GM10248 (cell line): ENCODE measurements around the gene DNAJC6.

Experiments
- CTCF ChIA-PET: fragments of 300-600 bp; sonication (Branson Sonifier 250); formaldehyde crosslinking; extraction: SDS; loops from one replicate; lab custom pipeline; 2021; ENCODE audit warnings: antibody characterized with exemption; lab: Yijun Ruan, JAX
- POLR2A ChIA-PET: fragments of 350-650 bp; sonication (Branson Sonifier 250); formaldehyde crosslinking; extraction: SDS; loops from one replicate; lab custom pipeline; 2020; ENCODE audit warnings: antibody characterized with exemption; lab: Yijun Ruan, JAX
- DNase-seq: peaks from one replicate; pipeline ENCODE4 v3.0.0; 2012; ENCODE audit errors: extremely low spot score
- CTCF ChIP-seq: IDR thresholded peaks from 2 replicates; pipeline ENCODE4 v1.5.1; 2012; ENCODE audit warnings: mild to moderate bottlenecking, low read depth; ENCODE audit errors: extremely low read depth, missing control alignments, control extremely low read depth

Gene DNAJC6

GRCh38 chr1:65362545-65362944 lies 53.2 kb downstream of the DNAJC6 start:
- ChIA-PET CTCF (interaction anchor here (1.0 to 2.0 kb wide), 3 partner anchors 9 to 25 kb away, joined by 3 to 7 read pairs (median 4); no protein-coding TSS in a partner anchor), POLR2A (no interaction called here)
- no peak for DNase-seq
- TF ChIP-seq CTCF, result no peak

GRCh38 chr1:65363484-65363883 lies 54.1 kb downstream of the DNAJC6 start:
- CTCF ChIA-PET, result interaction anchor here (1.3 to 1.8 kb wide), 2 partner anchors 22 to 96 kb away, joined by 3 to 4 read pairs; no protein-coding TSS in a partner anchor
- TF ChIP-seq CTCF, result no peak
- POLR2A ChIA-PET, result no interaction called here
- DNase-seq, result no peak

GRCh38 chr1:65368403-65368802 lies 59.1 kb downstream of the DNAJC6 start:
- DNase-seq, result no peak
- POLR2A ChIA-PET, result no interaction called here
- no peak for TF ChIP-seq CTCF
- CTCF ChIA-PET, result interaction anchor here (1.4 kb wide), 1 partner anchor 13 kb away, joined by 3 read pairs; no protein-coding TSS in a partner anchor

- POLR2A ChIA-PET, result no interaction called here
- CTCF ChIA-PET, result interaction anchor here (1.0 to 1.8 kb wide), 4 partner anchors 10 to 27 kb away, joined by 3 to 7 read pairs (median 4); no protein-coding TSS in a partner anchor
- no peak for TF ChIP-seq CTCF
- no peak for DNase-seq
Observed at GRCh38 chr1:65371544-65371943, 62.2 kb downstream of the DNAJC6 start.

- ChIA-PET POLR2A (no interaction called here), CTCF (interaction anchor here (1.8 kb wide), 1 partner anchor 11 kb away, joined by 7 read pairs; no protein-coding TSS in a partner anchor)
- DNase-seq, result no peak
- TF ChIP-seq CTCF, result no peak
Observed at GRCh38 chr1:65372557-65372956, 63.2 kb downstream of the DNAJC6 start.

GRCh38 chr1:65377496-65378246 lies 68.3 kb downstream of the DNAJC6 start:
- CTCF ChIA-PET, result no interaction called here
- no peak for DNase-seq
- no peak for TF ChIP-seq CTCF
- POLR2A ChIA-PET, result no interaction called here
